ENCODE measurements around the gene LAMA2. TPM values are rescaled to one million over a fixed set of nuclear protein-coding genes. Genes with fewer than 3 reads are reported as not detected.

The LAMA2 gene
- total RNA-seq, 1 donor from 2014 or later, result 1.9 TPM

- TF ChIP-seq CTCF (IDR thresholded peaks at IDR 0.05), result no peak
- no peaks in the 10 kb centered on the region for H3K9me3 Mint-ChIP-seq (ENCODE audit: low read depth)
- no peak for DNase-seq (ENCODE audit: low spot score)
- H3K27ac Mint-ChIP-seq (ENCODE audit: unreplicated experiment), result no peak overlapping the region
- peaks cover 3% of the 10 kb centered on the region for H3K4me1 Mint-ChIP-seq (ENCODE audit: low read depth)
- no peak overlapping the region for H3K4me3 Mint-ChIP-seq (ENCODE audit: unreplicated experiment)
- peaks cover 2% of the 10 kb centered on the region for H3K27me3 Mint-ChIP-seq (ENCODE audit: low read depth)
- H3K36me3 Mint-ChIP-seq (ENCODE audit: low read depth), result no peaks in the 10 kb centered on the region
Observed at GRCh38 chr6:129206821-129207220, 323.9 kb downstream of the LAMA2 start.

- DNase-seq (ENCODE audit: low spot score), result no peak
- Mint-ChIP-seq H3K4me3 (ENCODE audit: unreplicated experiment) (no peak overlapping the region), H3K27me3 (ENCODE audit: low read depth) (peaks cover 2% of the 10 kb centered on the region), H3K9me3 (ENCODE audit: low read depth) (no peaks in the 10 kb centered on the region), H3K36me3 (ENCODE audit: low read depth) (no peaks in the 10 kb centered on the region), H3K4me1 (ENCODE audit: low read depth) (peaks cover 7% of the 10 kb centered on the region), H3K27ac (ENCODE audit: unreplicated experiment) (no peak overlapping the region)
- no peak for TF ChIP-seq CTCF (IDR thresholded peaks at IDR 0.05)
Observed at GRCh38 chr6:129207832-129208231, 324.9 kb downstream of the LAMA2 start.

GRCh38 chr6:129208415-129209034, 325.6 kb downstream of the LAMA2 start:
- Mint-ChIP-seq H3K4me1 (ENCODE audit: low read depth) (peaks cover 7% of the 10 kb centered on the region), H3K27me3 (ENCODE audit: low read depth) (peaks cover 2% of the 10 kb centered on the region), H3K4me3 (ENCODE audit: unreplicated experiment) (no peak overlapping the region), H3K27ac (ENCODE audit: unreplicated experiment) (no peak overlapping the region), H3K36me3 (ENCODE audit: low read depth) (no peaks in the 10 kb centered on the region), H3K9me3 (ENCODE audit: low read depth) (peaks cover 5% of the 10 kb centered on the region)
- TF ChIP-seq CTCF (IDR thresholded peaks at IDR 0.05), result no peak
- DNase-seq (ENCODE audit: low spot score), result no peak

- Mint-ChIP-seq H3K36me3 (ENCODE audit: low read depth) (no peaks in the 10 kb centered on the region), H3K4me1 (ENCODE audit: low read depth) (peaks cover 7% of the 10 kb centered on the region), H3K4me3 (ENCODE audit: unreplicated experiment) (no peak overlapping the region), H3K27ac (ENCODE audit: unreplicated experiment) (no peak overlapping the region), H3K9me3 (ENCODE audit: low read depth) (peaks cover 5% of the 10 kb centered on the region), H3K27me3 (ENCODE audit: low read depth) (peaks cover 2% of the 10 kb centered on the region)
- no peak for TF ChIP-seq CTCF (IDR thresholded peaks at IDR 0.05)
- DNase-seq (ENCODE audit: low spot score), result no peak
Observed at GRCh38 chr6:129209355-129209754, 326.4 kb downstream of the LAMA2 start.

- peaks cover 2% of the 10 kb centered on the region for H3K27me3 Mint-ChIP-seq (ENCODE audit: low read depth)
- no peaks in the 10 kb centered on the region for H3K36me3 Mint-ChIP-seq (ENCODE audit: low read depth)
- DNase-seq (ENCODE audit: low spot score), result no peak
- H3K4me1 Mint-ChIP-seq (ENCODE audit: low read depth), result peaks cover 7% of the 10 kb centered on the region
- peaks cover 5% of the 10 kb centered on the region for H3K9me3 Mint-ChIP-seq (ENCODE audit: low read depth)
- H3K4me3 Mint-ChIP-seq (ENCODE audit: unreplicated experiment), result no peak overlapping the region
- no peak for TF ChIP-seq CTCF (IDR thresholded peaks at IDR 0.05)
- H3K27ac Mint-ChIP-seq (ENCODE audit: unreplicated experiment), result no peak overlapping the region
Observed at GRCh38 chr6:129210684-129211083, 327.7 kb downstream of the LAMA2 start.

Data from chondrocyte (in vitro differentiated cells).